Measurements from ENCODE around the gene KRT80.

- no peak for TF ChIP-seq CTCF (IDR thresholded peaks at IDR 0.05)
- no peak for TF ChIP-seq ZFX (IDR thresholded peaks at IDR 0.05; ENCODE audit: borderline replicate concordance)
These were observed 47.1 kb downstream of the KRT80 start for GRCh38 chr12:52144512-52145227.

Data from 22Rv1 (cell line).